GM21786 (cell line): ENCODE measurements around the gene KLF7.

ENCODE experiments used
- ATAC-seq: cut with Tn5 transposase; IDR thresholded peaks from one replicate; pipeline ENCODE4 v1.9.1; 2021; ENCODE audit not compliant: unreplicated experiment

Gene KLF7

GRCh38 chr2:207165121-207166038 is at the start of gene KLF7:
TSS of gene KLF7 (minus strand) at chr2:207165948. CDS start at chr2:207165568, 380 bp downstream.
- no peak for ATAC-seq

GRCh38 chr2:207215308-207215707 is 49.6 kb upstream of the KLF7 start:
- no peak for ATAC-seq

- ATAC-seq = no peak
Observed at GRCh38 chr2:207214446-207214845, 48.7 kb upstream of the KLF7 start.

- ATAC-seq = no peak
Observed at GRCh38 chr2:207206011-207206410, 40.3 kb upstream of the KLF7 start.

GRCh38 chr2:207205173-207205957 is 39.6 kb upstream of the KLF7 start:
- ATAC-seq = no peak

- no peak for ATAC-seq
Observed at GRCh38 chr2:207203056-207203455, 37.3 kb upstream of the KLF7 start.

- no peak for ATAC-seq
Observed at GRCh38 chr2:207202645-207203044, 36.9 kb upstream of the KLF7 start.

GRCh38 chr2:207201416-207201815 is 35.7 kb upstream of the KLF7 start:
- no peak for ATAC-seq

- no peak for ATAC-seq
Observed at GRCh38 chr2:207200136-207200535, 34.4 kb upstream of the KLF7 start.

- ATAC-seq = no peak
Observed at GRCh38 chr2:207194028-207194427, 28.3 kb upstream of the KLF7 start.

GRCh38 chr2:207188626-207189419 is 23.1 kb upstream of the KLF7 start:
- no peak for ATAC-seq

- ATAC-seq = no peak
Observed at GRCh38 chr2:207185372-207185771, 19.6 kb upstream of the KLF7 start.

- no peak for ATAC-seq
Observed at GRCh38 chr2:207184768-207185167, 19.0 kb upstream of the KLF7 start.

GRCh38 chr2:207184348-207184747 is 18.6 kb upstream of the KLF7 start:
- ATAC-seq = no peak

GRCh38 chr2:207183506-207183905 is 17.8 kb upstream of the KLF7 start:
- ATAC-seq = no peak

- ATAC-seq = no peak
Observed at GRCh38 chr2:207182911-207183310, 17.2 kb upstream of the KLF7 start.

- no peak for ATAC-seq
Observed at GRCh38 chr2:207181526-207182274, 16.0 kb upstream of the KLF7 start.

GRCh38 chr2:207180741-207181140 is 15.0 kb upstream of the KLF7 start:
- no peak for ATAC-seq

GRCh38 chr2:207176247-207176646 is 10.5 kb upstream of the KLF7 start:
- ATAC-seq = no peak

GRCh38 chr2:207173641-207174040 is 7.9 kb upstream of the KLF7 start:
- ATAC-seq = no peak
